HG03175 (cell line): Measurements from ENCODE around the gene PLD1.
"Not testable (repeated sequence)": the region's sequence is repeated elsewhere in the genome, so short reads cannot be mapped to it uniquely, and the experiment has no call there.

ENCODE experiments used
- ATAC-seq: cut with Tn5 transposase; IDR thresholded peaks from one replicate; pipeline ENCODE4 v1.9.1; 2021; ENCODE audit warnings: mild to moderate bottlenecking, moderate library complexity; ENCODE audit not compliant: unreplicated experiment

Gene PLD1

GRCh38 chr3:171809861-171810628 is at the start of gene PLD1:
PLD1 (minus strand) TSS chr3:171810483; CDS start chr3:171738051, 72,432 bp downstream.
- peak; percentile 58 for ATAC-seq

GRCh38 chr3:171858770-171859169 is 48.5 kb upstream of the PLD1 start:
- ATAC-seq, result not testable (repeated sequence)

- ATAC-seq, result no peak
Measured at GRCh38 chr3:171854649-171855305, 44.5 kb upstream of the PLD1 start.

- ATAC-seq, result no peak
Measured at GRCh38 chr3:171851660-171852058, 41.4 kb upstream of the PLD1 start.

- ATAC-seq, result no peak
Measured at GRCh38 chr3:171850960-171851659, 40.8 kb upstream of the PLD1 start.

- no peak for ATAC-seq
Measured at GRCh38 chr3:171850320-171850959, 40.2 kb upstream of the PLD1 start.

GRCh38 chr3:171849617-171850319 is 39.5 kb upstream of the PLD1 start:
- ATAC-seq, result no peak

GRCh38 chr3:171847595-171848259 is 37.4 kb upstream of the PLD1 start:
- no peak for ATAC-seq

GRCh38 chr3:171847133-171847532 is 36.9 kb upstream of the PLD1 start:
- no peak for ATAC-seq

- ATAC-seq, result peak; percentile 97
Measured at GRCh38 chr3:171846597-171846996, 36.3 kb upstream of the PLD1 start.

- no peak for ATAC-seq
Measured at GRCh38 chr3:171845481-171846284, 35.4 kb upstream of the PLD1 start.

GRCh38 chr3:171844873-171845272 is 34.6 kb upstream of the PLD1 start:
- ATAC-seq, result no peak

GRCh38 chr3:171842864-171843518 is 32.7 kb upstream of the PLD1 start, which contains the start of gene TMEM212:
TMEM212 (plus strand) TSS chr3:171843349; CDS start chr3:171843384, 35 bp downstream.
- no peak for ATAC-seq

GRCh38 chr3:171841620-171842000 is 31.3 kb upstream of the PLD1 start:
- no peak for ATAC-seq

GRCh38 chr3:171840811-171841619 is 30.7 kb upstream of the PLD1 start:
- no peak for ATAC-seq

- no peak for ATAC-seq
Measured at GRCh38 chr3:171840445-171840810, 30.1 kb upstream of the PLD1 start.

GRCh38 chr3:171839270-171839669 is 29.0 kb upstream of the PLD1 start:
- ATAC-seq, result no peak

- ATAC-seq, result no peak
Measured at GRCh38 chr3:171838218-171838720, 28.0 kb upstream of the PLD1 start.
